Measurements from ENCODE around the gene KLHL29.

GRCh38 chr2:23404426-23404825 lies 19.4 kb downstream of the KLHL29 start:
- TF ChIP-seq REST (IDR thresholded peaks at IDR 0.05; ENCODE audit: low read depth, low read length) (no peak), CEBPB (IDR thresholded peaks at IDR 0.05; ENCODE audit: borderline replicate concordance in 1 of 2, low read depth in 2 of 2, low read length in 2 of 2) (no peak), CBX5 (IDR thresholded peaks at IDR 0.05; ENCODE audit: low read depth) (no peak), YBX1 (IDR thresholded peaks at IDR 0.05) (no peak), CTCF (IDR thresholded peaks at IDR 0.05 in 2 of 3, conservative IDR thresholded peaks at IDR 0.05 in 1 of 3; ENCODE audit: control insufficient read depth in 2 of 3, extremely low read depth in 1 of 3, insufficient read depth in 1 of 3, low read depth in 3 of 3, low read length in 3 of 3) (peak; percentile 14 to 42 (median 40); a peak in 4 of 6 replicates), SUZ12 (IDR thresholded peaks at IDR 0.05; ENCODE audit: unreplicated experiment) (no peak), POLR2A (IDR thresholded peaks at IDR 0.05; ENCODE audit: low read depth, low read length) (no peak), SKIL (IDR thresholded peaks at IDR 0.05; ENCODE audit: low read depth, poor library complexity, severe bottlenecking) (no peak)
- TF ChIP-seq, protein P1, sequence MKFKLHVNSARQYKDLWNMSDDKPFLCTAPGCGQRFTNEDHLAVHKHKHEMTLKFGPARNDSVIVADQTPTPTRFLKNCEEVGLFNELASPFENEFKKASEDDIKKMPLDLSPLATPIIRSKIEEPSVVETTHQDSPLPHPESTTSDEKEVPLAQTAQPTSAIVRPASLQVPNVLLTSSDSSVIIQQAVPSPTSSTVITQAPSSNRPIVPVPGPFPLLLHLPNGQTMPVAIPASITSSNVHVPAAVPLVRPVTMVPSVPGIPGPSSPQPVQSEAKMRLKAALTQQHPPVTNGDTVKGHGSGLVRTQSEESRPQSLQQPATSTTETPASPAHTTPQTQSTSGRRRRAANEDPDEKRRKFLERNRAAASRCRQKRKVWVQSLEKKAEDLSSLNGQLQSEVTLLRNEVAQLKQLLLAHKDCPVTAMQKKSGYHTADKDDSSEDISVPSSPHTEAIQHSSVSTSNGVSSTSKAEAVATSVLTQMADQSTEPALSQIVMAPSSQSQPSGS (IDR thresholded peaks at IDR 0.05; ENCODE audit: low read length) = no peak
